Upper lobe of right lung (tissue), 1 donor: ENCODE data around the gene ALS2. TPM values are rescaled to one million over a fixed set of nuclear protein-coding genes. Genes with fewer than 3 reads are reported as not detected.
"Not testable (repeated sequence)": the region's sequence is repeated elsewhere in the genome, so short reads cannot be mapped to it uniquely, and the experiment has no call there.

Source experiments
- ATAC-seq: fragments of 200-7000 bp; cut with Tn5 transposase; one replicate; pipeline ENCODE4 v1.9.1; 2020; ENCODE audit warnings: mild to moderate bottlenecking, moderate library complexity
- DNase-seq: peaks from one replicate; pipeline ENCODE4 v3.0.0-alpha.2; 2020
- H3K27ac ChIP-seq: fragments of 200-600 bp; one replicate; pipeline ENCODE4 v1.8.0; 2022
- H3K27me3 ChIP-seq: fragments of 200-600 bp; one replicate; pipeline ENCODE4 v1.8.0; 2022; ENCODE audit warnings: mild to moderate bottlenecking
- H3K36me3 ChIP-seq: fragments of 200-600 bp; one replicate; pipeline ENCODE4 v1.8.0; 2022
- H3K4me1 ChIP-seq: fragments of 200-600 bp; one replicate; pipeline ENCODE4 v1.8.0; 2022
- H3K4me3 ChIP-seq: fragments of 200-600 bp; one replicate; pipeline ENCODE4 v1.8.0; 2022; ENCODE audit warnings: mild to moderate bottlenecking
- H3K9me3 ChIP-seq: fragments of 200-600 bp; one replicate; pipeline ENCODE4 v1.8.0; 2022
- intact Hi-C: fragments of 100-400 bp; cut with DNase I; formaldehyde crosslinking; loops from one replicate; pipeline ENCODE4 v1.11.0; 2022
- total RNA-seq: library from RNA; stranded (reverse); fragmentation: NEBNext Ultra II Directional; extraction: Animal tissue kit (Norgen Biotek cat#: 25700); gene quantifications from one replicate; pipeline ENCODE4 v1.2.1, GENCODE V29; 2021
- TF ChIP-seq, protein P1 (sequence below): fragments of 200-600 bp; IDR thresholded peaks from one replicate; pipeline ENCODE4 v1.8.0; 2022; ENCODE audit warnings: antibody characterized with exemption
- donor health status: DM: no; HTN: yes; CAD: no; lungs with severe emphysema.

The ALS2 gene
- total RNA-seq, 1 donor from 2014 or later = 26.2 TPM

DNA sequence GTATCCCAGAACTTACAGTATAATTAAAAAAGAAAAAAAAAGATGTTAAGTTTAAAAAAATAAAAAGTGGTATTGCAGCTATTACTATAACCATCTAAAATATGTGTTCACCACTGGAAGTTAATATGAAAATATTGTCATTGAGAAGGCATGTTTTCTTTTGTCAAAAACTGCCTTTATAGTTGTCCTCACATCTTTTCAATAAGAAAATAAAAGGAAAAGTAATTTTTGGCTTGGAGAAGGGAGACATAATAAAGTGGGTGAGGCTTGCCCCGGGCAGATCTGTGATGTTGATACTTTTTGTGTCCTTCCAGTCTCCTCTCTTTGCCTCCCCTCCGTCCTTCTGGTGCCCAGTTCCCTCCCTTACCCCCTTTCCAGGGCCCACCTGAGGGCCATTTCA lies 107.2 kb downstream of the ALS2 start:
- ATAC-seq = no peak
- TF ChIP-seq, protein P1, sequence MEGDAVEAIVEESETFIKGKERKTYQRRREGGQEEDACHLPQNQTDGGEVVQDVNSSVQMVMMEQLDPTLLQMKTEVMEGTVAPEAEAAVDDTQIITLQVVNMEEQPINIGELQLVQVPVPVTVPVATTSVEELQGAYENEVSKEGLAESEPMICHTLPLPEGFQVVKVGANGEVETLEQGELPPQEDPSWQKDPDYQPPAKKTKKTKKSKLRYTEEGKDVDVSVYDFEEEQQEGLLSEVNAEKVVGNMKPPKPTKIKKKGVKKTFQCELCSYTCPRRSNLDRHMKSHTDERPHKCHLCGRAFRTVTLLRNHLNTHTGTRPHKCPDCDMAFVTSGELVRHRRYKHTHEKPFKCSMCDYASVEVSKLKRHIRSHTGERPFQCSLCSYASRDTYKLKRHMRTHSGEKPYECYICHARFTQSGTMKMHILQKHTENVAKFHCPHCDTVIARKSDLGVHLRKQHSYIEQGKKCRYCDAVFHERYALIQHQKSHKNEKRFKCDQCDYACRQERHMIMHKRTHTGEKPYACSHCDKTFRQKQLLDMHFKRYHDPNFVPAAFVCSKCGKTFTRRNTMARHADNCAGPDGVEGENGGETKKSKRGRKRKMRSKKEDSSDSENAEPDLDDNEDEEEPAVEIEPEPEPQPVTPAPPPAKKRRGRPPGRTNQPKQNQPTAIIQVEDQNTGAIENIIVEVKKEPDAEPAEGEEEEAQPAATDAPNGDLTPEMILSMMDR = no peak
- intact Hi-C loops = no loop called here

DNA sequence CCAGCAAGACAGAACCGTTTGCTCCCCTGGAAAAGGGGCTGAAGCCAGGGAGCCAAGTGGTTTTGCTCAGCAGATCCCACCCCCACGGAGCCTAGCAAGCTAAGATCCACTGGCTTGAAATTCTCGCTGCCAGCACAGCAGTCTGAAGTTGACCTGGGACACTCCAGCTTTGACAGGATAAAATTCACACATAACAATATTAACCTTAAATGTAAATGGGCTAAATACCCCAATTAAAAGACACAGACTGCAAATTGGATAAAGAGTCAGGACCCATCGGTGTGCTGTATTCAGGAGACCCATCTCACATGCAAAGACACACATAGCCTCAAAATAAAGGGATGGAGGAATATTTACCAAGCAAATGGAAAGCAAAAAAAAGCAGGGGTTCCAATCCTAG lies 109.5 kb downstream of the ALS2 start:
- intact Hi-C loops, H3K36me3 ChIP-seq, H3K9me3 ChIP-seq, DNase-seq, ATAC-seq, H3K4me3 ChIP-seq, H3K27me3 ChIP-seq, H3K27ac ChIP-seq, H3K4me1 ChIP-seq: not testable (repeated sequence)

More for the DNA sequence above, 107.2 kb downstream of the ALS2 start:
- Histone ChIP-seq H3K4me3 (no peak overlapping the region), H3K27ac (no peak overlapping the region), H3K27me3 (no peaks in the 10 kb centered on the region), H3K4me1 (no peaks in the 10 kb centered on the region), H3K36me3 (no peaks in the 10 kb centered on the region), H3K9me3 (no peaks in the 10 kb centered on the region)
- DNase-seq = no peak

DNA sequence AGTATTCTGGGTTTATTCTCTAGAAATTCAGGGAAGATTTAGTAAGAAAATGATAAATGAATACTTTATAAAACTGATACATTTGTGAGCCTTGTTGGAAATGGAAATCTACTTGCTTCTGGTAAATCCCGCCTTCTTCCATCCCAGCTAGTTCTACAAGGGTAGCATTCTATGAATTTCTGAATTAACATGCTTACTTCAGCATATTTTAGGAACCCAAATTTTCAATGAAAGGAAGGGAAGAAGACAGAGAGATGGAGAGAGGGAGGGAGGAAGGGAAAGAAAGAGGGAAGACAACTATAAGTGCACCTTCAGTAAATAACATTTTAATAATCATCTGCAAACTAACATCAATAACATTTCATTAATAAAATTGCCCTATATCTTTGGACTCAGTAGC lies 110.9 kb downstream of the ALS2 start:
- no peak overlapping the region for H3K27ac ChIP-seq
- H3K36me3 ChIP-seq = no peaks in the 10 kb centered on the region
- H3K9me3 ChIP-seq = no peaks in the 10 kb centered on the region
- ATAC-seq (no peak), DNase-seq (no peak)
- H3K4me3 ChIP-seq = no peak overlapping the region
- H3K4me1 ChIP-seq = no peaks in the 10 kb centered on the region
- H3K27me3 ChIP-seq = no peaks in the 10 kb centered on the region
- TF ChIP-seq, protein P1 = no peak
- intact Hi-C loops = no loop called here

DNA sequence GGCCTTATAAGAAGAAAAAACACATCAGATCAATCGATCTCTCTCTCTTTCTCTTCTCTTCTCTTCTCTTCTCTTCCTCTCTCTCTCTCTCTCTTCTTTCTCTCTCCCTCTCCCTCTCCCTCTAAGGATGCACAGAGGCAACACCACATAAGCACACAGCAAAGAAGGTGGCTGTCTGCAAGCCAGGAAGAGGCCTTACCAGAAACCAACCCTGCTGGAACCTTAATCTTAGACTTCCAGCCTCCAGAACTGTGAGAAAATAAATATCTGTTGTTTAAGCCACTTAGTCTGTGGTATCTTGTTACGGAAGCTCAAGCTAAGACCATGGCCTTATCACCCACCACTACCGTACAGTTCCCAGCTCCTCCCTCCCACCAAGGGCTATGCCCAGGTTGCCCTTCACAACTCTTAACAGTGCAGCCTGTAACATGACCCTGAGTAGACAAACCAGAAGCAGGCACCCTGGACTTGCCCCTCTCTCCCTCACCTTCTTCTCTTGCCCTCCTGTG lies 112.3 kb downstream of the ALS2 start:
- no peaks in the 10 kb centered on the region for H3K27me3 ChIP-seq
- intact Hi-C loops = no loop called here
- H3K4me1 ChIP-seq = no peaks in the 10 kb centered on the region
- TF ChIP-seq, protein P1 = no peak
- H3K27ac ChIP-seq = no peak overlapping the region
- no peak overlapping the region for H3K4me3 ChIP-seq
- H3K9me3 ChIP-seq = no peaks in the 10 kb centered on the region
- DNase-seq = no peak
- H3K36me3 ChIP-seq = no peaks in the 10 kb centered on the region
- ATAC-seq = peak; percentile 29

DNA sequence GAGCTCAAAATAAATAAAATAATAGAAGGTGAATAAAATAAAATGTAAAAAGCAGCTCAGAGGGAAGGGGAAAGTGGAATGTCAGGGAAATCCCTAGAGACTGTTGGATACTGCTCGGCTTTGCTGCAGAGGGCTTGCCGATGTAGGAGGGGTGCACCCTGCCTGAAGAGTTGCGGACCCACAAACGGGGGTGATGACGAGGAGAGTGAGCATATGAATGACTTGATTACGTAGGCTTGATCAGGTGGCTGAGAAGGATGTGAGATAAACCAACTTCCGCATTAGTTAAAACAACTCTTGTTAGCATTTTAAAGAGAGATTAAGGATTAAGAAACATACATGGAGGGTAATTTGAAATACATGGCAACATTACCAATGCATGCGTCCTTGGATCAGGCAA lies 116.4 kb downstream of the ALS2 start:
- Histone ChIP-seq H3K9me3 (no peaks in the 10 kb centered on the region), H3K4me3 (no peak overlapping the region), H3K27me3 (no peaks in the 10 kb centered on the region), H3K27ac (no peak overlapping the region), H3K36me3 (no peaks in the 10 kb centered on the region), H3K4me1 (no peaks in the 10 kb centered on the region)
- intact Hi-C loops = no loop called here
- DNase-seq (no peak), ATAC-seq (no peak)
- TF ChIP-seq, protein P1 = no peak

DNA sequence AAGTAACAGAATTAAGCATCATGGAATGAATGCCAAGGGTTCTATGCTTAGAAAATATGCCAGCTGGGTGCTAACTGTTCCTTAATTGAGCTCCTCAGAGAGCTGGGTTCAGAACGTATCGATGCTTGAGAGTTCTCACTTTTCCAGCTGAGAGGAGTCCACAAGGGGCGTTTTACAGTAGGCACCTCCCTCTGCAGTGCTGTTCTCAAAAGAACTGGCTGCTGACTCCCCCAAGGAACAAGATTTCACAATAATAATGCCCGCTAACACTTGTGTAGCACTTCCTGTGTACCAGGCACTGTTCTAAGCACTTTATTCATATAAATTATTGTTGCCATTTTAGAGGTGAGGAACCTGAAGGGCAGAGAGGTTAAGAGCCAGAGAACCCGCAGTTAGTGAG lies 119.4 kb downstream of the ALS2 start:
- intact Hi-C loops = no loop called here
- TF ChIP-seq, protein P1 = no peak
- H3K36me3 ChIP-seq = no peaks in the 10 kb centered on the region
- no peaks in the 10 kb centered on the region for H3K4me1 ChIP-seq
- H3K4me3 ChIP-seq = no peak overlapping the region
- no peaks in the 10 kb centered on the region for H3K9me3 ChIP-seq
- DNase-seq (no peak), ATAC-seq (peak; percentile 59)
- no peaks in the 10 kb centered on the region for H3K27me3 ChIP-seq
- no peak overlapping the region for H3K27ac ChIP-seq
